Left ventricle myocardium superior (tissue), 1 donor: ENCODE results near the gene CDK5RAP1. TPM values are rescaled to one million over a fixed set of nuclear protein-coding genes. Genes with fewer than 3 reads are reported as not detected.

Experiments
- ATAC-seq: fragments of 200-7000 bp; cut with Tn5 transposase; one replicate; pipeline ENCODE4 v1.9.1; 2020; ENCODE audit warnings: mild to moderate bottlenecking, moderate library complexity
- DNase-seq: peaks from one replicate; pipeline ENCODE4 v3.0.0-alpha.2; 2020
- intact Hi-C: fragments of 100-400 bp; cut with micrococcal nuclease; formaldehyde crosslinking; loops from one replicate; pipeline ENCODE4 v1.11.0; 2022
- total RNA-seq: library from RNA; stranded (reverse); fragmentation: NEBNext Ultra II Directional; extraction: Animal tissue kit (Norgen Biotek cat#: 25700); gene quantifications from one replicate; pipeline ENCODE4 v1.2.1, GENCODE V29; 2021
- donor health status: DM: no; HTN: yes; CAD: no; lungs with severe emphysema.

The CDK5RAP1 gene
- total RNA-seq, 1 donor from 2014 or later = 20.6 TPM

- DNase-seq (no peak), ATAC-seq (no peak)
- intact Hi-C loops = no loop called here
Observed at GRCh38 chr20:33312583-33312982, 88.7 kb downstream of the CDK5RAP1 start.

- DNase-seq = no peak
- intact Hi-C loops = no loop called here
- ATAC-seq = no peak
Observed at GRCh38 chr20:33311996-33312395, 89.3 kb downstream of the CDK5RAP1 start.

DNA sequence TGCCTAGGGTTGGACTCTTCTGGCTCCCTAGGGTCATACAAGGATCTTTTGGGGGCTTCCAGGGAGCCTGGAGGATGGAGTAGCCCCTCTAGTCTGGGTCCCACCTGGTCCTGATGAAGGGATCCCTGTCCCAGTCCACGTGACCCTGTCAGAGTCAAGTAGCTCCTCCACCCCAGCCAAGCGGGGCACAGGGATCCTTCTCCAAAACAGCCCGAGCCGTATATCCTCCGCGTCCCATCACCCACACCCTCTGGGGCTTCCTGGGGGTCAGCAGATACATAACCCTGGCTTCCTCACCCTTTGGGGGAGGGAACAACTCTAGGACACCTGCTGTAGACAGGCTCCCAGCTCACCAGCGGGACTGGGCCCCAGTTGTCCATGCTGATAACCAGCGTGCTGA, 90.3 kb downstream of the CDK5RAP1 start:
- intact Hi-C loops = no loop called here
- DNase-seq (no peak), ATAC-seq (no peak)

DNA sequence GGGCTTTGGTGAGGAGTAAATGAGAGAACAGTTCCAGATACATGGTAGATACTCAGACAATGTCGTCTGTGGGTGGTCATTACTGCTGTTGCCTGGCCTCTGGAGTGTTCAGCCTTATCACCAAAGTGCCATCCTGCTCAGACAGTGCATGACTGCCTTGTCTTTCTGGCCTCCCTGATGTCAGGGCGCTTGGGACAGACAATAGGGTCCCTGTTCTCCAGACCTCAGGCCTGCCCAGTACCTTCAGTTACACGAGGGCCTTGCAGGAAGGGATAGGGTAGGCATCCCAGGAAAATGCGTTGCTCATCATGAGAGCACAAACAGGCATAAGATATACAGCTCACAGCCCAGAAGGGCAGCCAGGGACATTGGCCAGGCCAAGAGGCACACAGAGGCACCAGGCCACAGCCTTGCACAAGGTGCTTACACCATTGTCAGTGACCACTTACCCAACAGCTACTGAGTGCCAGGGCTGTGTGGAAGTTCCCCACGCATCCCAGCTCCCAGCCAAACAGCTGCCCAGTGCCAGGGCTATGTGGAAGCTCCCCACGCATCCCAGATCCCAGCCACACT, 90.9 kb downstream of the CDK5RAP1 start:
- intact Hi-C loops = no loop called here
- ATAC-seq (no peak), DNase-seq (no peak)

GRCh38 chr20:33309631-33310030, 91.7 kb downstream of the CDK5RAP1 start:
- intact Hi-C loops = no loop called here
- ATAC-seq (no peak), DNase-seq (no peak)

Other genes with a start within 250 kb of the CDK5RAP1 start
- gene BPIFA2, start 233.4 kb downstream of the CDK5RAP1 start, total RNA-seq = not detected
- gene BPIFA3, start 184.2 kb downstream of the CDK5RAP1 start, total RNA-seq = not detected
- gene BPIFA1, start 165.5 kb downstream of the CDK5RAP1 start, total RNA-seq = not detected
- not detected for gene BPIFB1, start 118.3 kb downstream of the CDK5RAP1 start, total RNA-seq
- gene SNTA1, start 42.2 kb upstream of the CDK5RAP1 start, total RNA-seq = 226 TPM
- gene CBFA2T2, start 88.6 kb upstream of the CDK5RAP1 start, total RNA-seq = 10.2 TPM